Upper lobe of right lung (tissue), 1 donor: ENCODE results near the gene DPY19L1. TPM values are rescaled to one million over a fixed set of nuclear protein-coding genes. Genes with fewer than 3 reads are reported as not detected.
A peak's percentile ranks its signal among the peaks of the same experiment; 100 is the strongest.
"Not testable (repeated sequence)": the region's sequence is repeated elsewhere in the genome, so short reads cannot be mapped to it uniquely, and the experiment has no call there.

Source experiments
- ATAC-seq: fragments of 200-7000 bp; cut with Tn5 transposase; one replicate; pipeline ENCODE4 v1.9.1; 2020; ENCODE audit warnings: mild to moderate bottlenecking, moderate library complexity
- DNase-seq: peaks from one replicate; pipeline ENCODE4 v3.0.0-alpha.2; 2020
- H3K27ac ChIP-seq: fragments of 200-600 bp; one replicate; pipeline ENCODE4 v1.8.0; 2022
- H3K27me3 ChIP-seq: fragments of 200-600 bp; one replicate; pipeline ENCODE4 v1.8.0; 2022; ENCODE audit warnings: mild to moderate bottlenecking
- H3K36me3 ChIP-seq: fragments of 200-600 bp; one replicate; pipeline ENCODE4 v1.8.0; 2022
- H3K4me1 ChIP-seq: fragments of 200-600 bp; one replicate; pipeline ENCODE4 v1.8.0; 2022
- H3K4me3 ChIP-seq: fragments of 200-600 bp; one replicate; pipeline ENCODE4 v1.8.0; 2022; ENCODE audit warnings: mild to moderate bottlenecking
- H3K9me3 ChIP-seq: fragments of 200-600 bp; one replicate; pipeline ENCODE4 v1.8.0; 2022
- CTCF ChIP-seq: fragments of 200-600 bp; IDR thresholded peaks from one replicate; pipeline ENCODE4 v1.8.0; 2022; ENCODE audit warnings: antibody characterized with exemption
- intact Hi-C: fragments of 100-400 bp; cut with DNase I; formaldehyde crosslinking; loops from one replicate; pipeline ENCODE4 v1.11.0; 2022
- microRNA-seq: library from miRNA; unstranded; fragments of <30 nt; microRNA quantifications from one replicate; pipeline ENCODE4 v1.2.0, GENCODE V29; 2020; ENCODE audit warnings: borderline microRNAs expressed
- total RNA-seq: library from RNA; stranded (reverse); fragmentation: NEBNext Ultra II Directional; extraction: Animal tissue kit (Norgen Biotek cat#: 25700); gene quantifications from one replicate; pipeline ENCODE4 v1.2.1, GENCODE V29; 2021
- donor health status: DM: no; HTN: yes; CAD: no; lungs with severe emphysema.

The DPY19L1 gene
- total RNA-seq, 1 donor from 2014 or later: 52.0 TPM

- Histone ChIP-seq H3K27me3 (no peaks in the 10 kb centered on the region), H3K9me3 (no peaks in the 10 kb centered on the region), H3K4me3 (no peak overlapping the region), H3K36me3 (no peaks in the 10 kb centered on the region), H3K4me1 (no peaks in the 10 kb centered on the region), H3K27ac (no peak overlapping the region)
- no peak for ATAC-seq
- no peak for TF ChIP-seq CTCF
- DNase-seq: no peak
- intact Hi-C loops: no loop called here
These were observed 142.1 kb downstream of the DPY19L1 start for GRCh38 chr7:34895202-34895601.

GRCh38 chr7:34889951-34890350, 147.3 kb downstream of the DPY19L1 start:
- Histone ChIP-seq H3K27ac (no peak overlapping the region), H3K4me1 (no peaks in the 10 kb centered on the region), H3K4me3 (no peak overlapping the region), H3K36me3 (no peaks in the 10 kb centered on the region), H3K27me3 (no peaks in the 10 kb centered on the region), H3K9me3 (no peaks in the 10 kb centered on the region)
- no peak for ATAC-seq
- no peak for DNase-seq
- intact Hi-C loops: no loop called here
- no peak for TF ChIP-seq CTCF

GRCh38 chr7:34886856-34887255, 150.4 kb downstream of the DPY19L1 start:
- no peak for ATAC-seq

GRCh38 chr7:34883855-34884254, 153.4 kb downstream of the DPY19L1 start:
- H3K27me3 ChIP-seq, ATAC-seq, intact Hi-C loops: not testable (repeated sequence)

More at GRCh38 chr7:34886856-34887255, 150.4 kb downstream of the DPY19L1 start:
- no peak overlapping the region for H3K27ac ChIP-seq
- H3K4me1 ChIP-seq: no peaks in the 10 kb centered on the region
- no peaks in the 10 kb centered on the region for H3K36me3 ChIP-seq
- H3K27me3 ChIP-seq: no peaks in the 10 kb centered on the region
- DNase-seq: no peak
- no peak for TF ChIP-seq CTCF
- no peak overlapping the region for H3K4me3 ChIP-seq
- H3K9me3 ChIP-seq: peaks cover 7% of the 10 kb centered on the region
- intact Hi-C loops: no loop called here

DNA sequence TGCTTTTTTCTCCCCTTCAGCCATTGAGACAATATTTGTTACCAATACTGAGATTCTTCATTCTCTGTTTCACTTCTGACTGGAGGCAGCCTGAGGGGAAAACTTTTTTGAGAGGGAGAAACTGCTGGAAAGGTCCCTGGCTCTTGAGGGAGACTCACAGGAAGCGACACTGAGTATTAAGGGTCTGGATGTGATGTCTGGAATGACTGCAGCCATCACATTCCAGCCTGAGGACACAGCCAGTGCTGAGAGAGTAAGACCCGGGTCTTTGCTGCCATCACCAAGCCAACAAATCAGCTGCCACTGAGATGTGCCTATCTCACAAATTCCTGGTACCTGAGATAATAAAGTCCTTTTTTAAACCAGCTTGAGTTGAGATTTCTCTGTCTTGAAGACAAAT, 157.4 kb downstream of the DPY19L1 start:
- H3K27ac ChIP-seq: no peak overlapping the region
- intact Hi-C loops: no loop called here
- ATAC-seq (no peak), DNase-seq (no peak)
- no peaks in the 10 kb centered on the region for H3K36me3 ChIP-seq
- no peaks in the 10 kb centered on the region for H3K27me3 ChIP-seq
- no peak overlapping the region for H3K4me3 ChIP-seq
- TF ChIP-seq CTCF: no peak
- peaks cover 7% of the 10 kb centered on the region for H3K9me3 ChIP-seq
- no peaks in the 10 kb centered on the region for H3K4me1 ChIP-seq

More at GRCh38 chr7:34883855-34884254, 153.4 kb downstream of the DPY19L1 start:
- H3K9me3 ChIP-seq, H3K27ac ChIP-seq, H3K36me3 ChIP-seq, DNase-seq, H3K4me1 ChIP-seq, H3K4me3 ChIP-seq: not testable (repeated sequence)

GRCh38 chr7:34878944-34879735, 158.1 kb downstream of the DPY19L1 start:
- H3K27ac ChIP-seq, DNase-seq, H3K4me3 ChIP-seq, H3K36me3 ChIP-seq, H3K27me3 ChIP-seq, H3K9me3 ChIP-seq, H3K4me1 ChIP-seq, intact Hi-C loops: not testable (repeated sequence)
- ATAC-seq: peak; percentile 25

Small RNAs within 50 kb of the gene (microRNA-seq; reads per million reads assigned to microRNA genes)
- gene MIR548N: not detected

Other genes with a start within 250 kb of the DPY19L1 start
- gene TBX20, start 216.6 kb upstream of the DPY19L1 start, total RNA-seq: not detected